GM21367 (cell line): ENCODE results near the gene TUBB8B.
"Not testable (repeated sequence)": the region's sequence is repeated elsewhere in the genome, so short reads cannot be mapped to it uniquely, and the experiment has no call there.

Source experiments
- ATAC-seq: cut with Tn5 transposase; IDR thresholded peaks from one replicate; pipeline ENCODE4 v1.9.1; 2021; ENCODE audit not compliant: unreplicated experiment

TUBB8B gene

GRCh38 chr18:49176-49665 is at the start of gene TUBB8B:
TUBB8B (minus strand) TSS chr18:49615; CDS start chr18:49557, 58 bp downstream.
- ATAC-seq: not testable (repeated sequence)

GRCh38 chr18:97252-97914 is 48.0 kb upstream of the TUBB8B start:
- peak; percentile 96 for ATAC-seq

- not testable (repeated sequence) for ATAC-seq
Observed at GRCh38 chr18:96767-97131, 47.3 kb upstream of the TUBB8B start.

- ATAC-seq: peak; percentile 45
Observed at GRCh38 chr18:96101-96766, 46.8 kb upstream of the TUBB8B start.

- ATAC-seq: not testable (repeated sequence)
Observed at GRCh38 chr18:95580-95979, 46.2 kb upstream of the TUBB8B start.

GRCh38 chr18:93897-94408 is 44.5 kb upstream of the TUBB8B start:
- ATAC-seq: not testable (repeated sequence)

- ATAC-seq: not testable (repeated sequence)
Observed at GRCh38 chr18:91561-91960, 42.1 kb upstream of the TUBB8B start.

GRCh38 chr18:90396-91193 is 41.2 kb upstream of the TUBB8B start:
- ATAC-seq: not testable (repeated sequence)

GRCh38 chr18:89124-89523 is 39.7 kb upstream of the TUBB8B start:
- not testable (repeated sequence) for ATAC-seq

- not testable (repeated sequence) for ATAC-seq
Observed at GRCh38 chr18:84801-85200, 35.4 kb upstream of the TUBB8B start.

GRCh38 chr18:82626-83209 is 33.3 kb upstream of the TUBB8B start:
- not testable (repeated sequence) for ATAC-seq

- not testable (repeated sequence) for ATAC-seq
Observed at GRCh38 chr18:80881-81280, 31.5 kb upstream of the TUBB8B start.

- ATAC-seq: not testable (repeated sequence)
Observed at GRCh38 chr18:80202-80601, 30.8 kb upstream of the TUBB8B start.

- not testable (repeated sequence) for ATAC-seq
Observed at GRCh38 chr18:75525-76160, 26.2 kb upstream of the TUBB8B start.

- ATAC-seq: not testable (repeated sequence)
Observed at GRCh38 chr18:73181-73777, 23.9 kb upstream of the TUBB8B start.

GRCh38 chr18:67701-68100 is 18.3 kb upstream of the TUBB8B start:
- not testable (repeated sequence) for ATAC-seq

GRCh38 chr18:64279-64678 is 14.9 kb upstream of the TUBB8B start:
- ATAC-seq: not testable (repeated sequence)

GRCh38 chr18:63656-64055 is 14.2 kb upstream of the TUBB8B start:
- ATAC-seq: not testable (repeated sequence)

GRCh38 chr18:54388-54787 is 5.0 kb upstream of the TUBB8B start:
- not testable (repeated sequence) for ATAC-seq

GRCh38 chr18:48696-49095 is 719 bp downstream of the TUBB8B start:
- ATAC-seq: not testable (repeated sequence)
